ENCODE measurements around the gene MCU.

Gene MCU

GRCh38 chr10:72885953-72886352 lies 194.0 kb downstream of the MCU start:
- TF ChIP-seq CTCF (IDR thresholded peaks at IDR 0.05; ENCODE audit: low read depth, low read length, missing control alignments) = no peak
- no peak overlapping the region for H3K4me3 ChIP-seq (replicated peaks; ENCODE audit: low read depth, low read length)
- DNase-seq (ENCODE audit: extremely low read depth, low read depth) = no peak

GRCh38 chr10:72886621-72887020 lies 194.7 kb downstream of the MCU start:
- no peak for DNase-seq (ENCODE audit: extremely low read depth, low read depth)
- TF ChIP-seq CTCF (IDR thresholded peaks at IDR 0.05; ENCODE audit: low read depth, low read length, missing control alignments) = no peak
- no peak overlapping the region for H3K4me3 ChIP-seq (replicated peaks; ENCODE audit: low read depth, low read length)

- no peak for TF ChIP-seq CTCF (IDR thresholded peaks at IDR 0.05; ENCODE audit: low read depth, low read length, missing control alignments)
- no peak overlapping the region for H3K4me3 ChIP-seq (replicated peaks; ENCODE audit: low read depth, low read length)
- DNase-seq (ENCODE audit: extremely low read depth, low read depth) = no peak
These were observed 195.1 kb downstream of the MCU start for GRCh38 chr10:72887043-72887442.

GRCh38 chr10:72888151-72888638 lies 196.3 kb downstream of the MCU start:
- DNase-seq (ENCODE audit: extremely low read depth, low read depth) = no peak
- TF ChIP-seq CTCF (IDR thresholded peaks at IDR 0.05; ENCODE audit: low read depth, low read length, missing control alignments) = no peak
- H3K4me3 ChIP-seq (replicated peaks; ENCODE audit: low read depth, low read length) = no peak overlapping the region

- H3K4me3 ChIP-seq (replicated peaks; ENCODE audit: low read depth, low read length) = no peak overlapping the region
- no peak for TF ChIP-seq CTCF (IDR thresholded peaks at IDR 0.05; ENCODE audit: low read depth, low read length, missing control alignments)
- no peak for DNase-seq (ENCODE audit: extremely low read depth, low read depth)
These were observed 197.5 kb downstream of the MCU start for GRCh38 chr10:72889391-72889831.

GRCh38 chr10:72890086-72890485 lies 198.1 kb downstream of the MCU start:
- no peak for DNase-seq (ENCODE audit: extremely low read depth, low read depth)
- H3K4me3 ChIP-seq (replicated peaks; ENCODE audit: low read depth, low read length) = no peak overlapping the region
- no peak for TF ChIP-seq CTCF (IDR thresholded peaks at IDR 0.05; ENCODE audit: low read depth, low read length, missing control alignments)

- DNase-seq (ENCODE audit: extremely low read depth, low read depth) = no peak
- TF ChIP-seq CTCF (IDR thresholded peaks at IDR 0.05; ENCODE audit: low read depth, low read length, missing control alignments) = no peak
- no peak within 1 kb of the TSS for H3K4me3 ChIP-seq (replicated peaks; ENCODE audit: low read depth, low read length)
These were observed 201.3 kb downstream of the MCU start, which contains the start of gene OIT3 for GRCh38 chr10:72893136-72893798. Gene OIT3, plus strand, starts transcription at chr10:72893739. Its CDS starts 60 bp downstream, at chr10:72893799.

All from HFF-Myc (cell line).